ENCODE results near the gene SEMA5A.

Gene SEMA5A

DNA sequence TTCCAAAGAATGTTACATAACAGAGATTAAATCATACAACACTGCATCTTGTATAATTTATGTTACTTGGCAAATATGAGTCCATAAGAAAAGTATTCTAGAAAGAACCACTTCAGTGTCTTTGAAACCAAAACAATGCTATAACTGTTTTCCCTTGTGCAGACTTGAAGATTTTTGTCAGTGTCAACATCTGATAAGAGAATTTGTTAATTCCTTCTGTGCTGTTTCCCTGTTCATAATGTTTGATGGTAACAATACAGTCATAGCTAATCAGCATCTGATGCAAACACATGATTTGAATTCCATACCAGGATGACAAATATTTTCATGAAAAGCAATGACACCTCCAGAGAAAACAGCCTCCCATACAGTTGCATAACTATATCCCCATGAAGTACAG is 306.8 kb downstream of the SEMA5A start:
- no peak overlapping the region for H3K4me3 ChIP-seq (replicated peaks; ENCODE audit: insufficient read depth, low read length)
- TF ChIP-seq GABPA (IDR thresholded peaks at IDR 0.05; ENCODE audit: low read depth) (no peak), SPI1 (IDR thresholded peaks at IDR 0.05; ENCODE audit: borderline replicate concordance, low read depth) (no peak), REST (IDR thresholded peaks at IDR 0.05; ENCODE audit: insufficient replicate concordance, low read depth) (no peak), POLR2AphosphoS5 (IDR thresholded peaks at IDR 0.05; ENCODE audit: low read depth) (no peak)
- TF ChIP-seq, protein P1, sequence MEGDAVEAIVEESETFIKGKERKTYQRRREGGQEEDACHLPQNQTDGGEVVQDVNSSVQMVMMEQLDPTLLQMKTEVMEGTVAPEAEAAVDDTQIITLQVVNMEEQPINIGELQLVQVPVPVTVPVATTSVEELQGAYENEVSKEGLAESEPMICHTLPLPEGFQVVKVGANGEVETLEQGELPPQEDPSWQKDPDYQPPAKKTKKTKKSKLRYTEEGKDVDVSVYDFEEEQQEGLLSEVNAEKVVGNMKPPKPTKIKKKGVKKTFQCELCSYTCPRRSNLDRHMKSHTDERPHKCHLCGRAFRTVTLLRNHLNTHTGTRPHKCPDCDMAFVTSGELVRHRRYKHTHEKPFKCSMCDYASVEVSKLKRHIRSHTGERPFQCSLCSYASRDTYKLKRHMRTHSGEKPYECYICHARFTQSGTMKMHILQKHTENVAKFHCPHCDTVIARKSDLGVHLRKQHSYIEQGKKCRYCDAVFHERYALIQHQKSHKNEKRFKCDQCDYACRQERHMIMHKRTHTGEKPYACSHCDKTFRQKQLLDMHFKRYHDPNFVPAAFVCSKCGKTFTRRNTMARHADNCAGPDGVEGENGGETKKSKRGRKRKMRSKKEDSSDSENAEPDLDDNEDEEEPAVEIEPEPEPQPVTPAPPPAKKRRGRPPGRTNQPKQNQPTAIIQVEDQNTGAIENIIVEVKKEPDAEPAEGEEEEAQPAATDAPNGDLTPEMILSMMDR (IDR thresholded peaks at IDR 0.05; ENCODE audit: insufficient read depth, low read length): no peak
- no peak for DNase-seq (ENCODE audit: low read depth in 1 of 2, low spot score in 1 of 2)
- no peak overlapping the region for H3K27ac ChIP-seq (replicated peaks)
- H3K27me3 ChIP-seq (ENCODE audit: insufficient read depth, poor library complexity, severe bottlenecking): no peaks in the 10 kb centered on the region

DNA sequence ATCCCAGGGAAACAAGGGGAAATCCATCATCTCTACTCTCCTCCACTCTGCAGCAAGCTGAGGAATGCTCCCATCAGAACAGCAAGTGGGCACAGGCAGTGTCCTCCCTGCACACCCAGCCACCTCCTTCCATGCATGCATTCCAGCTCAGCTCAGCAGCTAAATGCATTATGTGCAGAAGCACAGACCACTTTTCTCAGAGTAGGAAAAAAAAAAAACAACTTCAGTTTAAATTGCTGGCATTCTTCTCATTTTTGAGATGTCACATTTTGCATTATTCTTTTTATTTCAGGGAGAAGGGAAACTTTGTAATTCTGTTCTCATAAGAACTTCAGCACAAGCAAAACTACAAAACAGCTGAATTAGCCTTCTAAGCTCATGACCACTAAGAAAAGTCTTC is 312.2 kb downstream of the SEMA5A start:
- no peaks in the 10 kb centered on the region for H3K27me3 ChIP-seq (ENCODE audit: insufficient read depth, poor library complexity, severe bottlenecking)
- DNase-seq (ENCODE audit: low read depth in 1 of 2, low spot score in 1 of 2): no peak
- TF ChIP-seq SPI1 (IDR thresholded peaks at IDR 0.05; ENCODE audit: borderline replicate concordance, low read depth) (no peak), REST (IDR thresholded peaks at IDR 0.05; ENCODE audit: insufficient replicate concordance, low read depth) (no peak), POLR2AphosphoS5 (IDR thresholded peaks at IDR 0.05; ENCODE audit: low read depth) (no peak), GABPA (IDR thresholded peaks at IDR 0.05; ENCODE audit: low read depth) (no peak)
- TF ChIP-seq, protein P1 (IDR thresholded peaks at IDR 0.05; ENCODE audit: insufficient read depth, low read length): no peak
- H3K4me3 ChIP-seq (replicated peaks; ENCODE audit: insufficient read depth, low read length): no peak overlapping the region
- H3K27ac ChIP-seq (replicated peaks): no peak overlapping the region

DNA sequence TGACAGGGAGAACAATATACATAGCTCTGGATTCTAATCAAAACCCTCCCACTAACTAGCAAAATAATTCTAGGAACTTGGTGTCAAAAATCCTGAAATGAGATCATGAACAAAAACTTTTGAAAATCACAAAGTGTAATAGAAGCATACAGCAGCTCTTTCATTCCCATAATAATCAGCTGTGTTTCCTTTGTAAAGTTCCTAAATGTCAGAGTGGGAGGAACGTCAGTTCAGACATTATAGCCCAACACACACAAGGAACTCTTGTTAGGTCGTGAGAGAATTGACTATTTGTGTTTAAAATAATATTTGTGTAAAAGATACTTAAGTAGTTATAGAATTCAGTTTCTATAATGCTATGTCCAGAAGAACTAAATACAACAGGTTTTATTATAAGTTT is 312.8 kb downstream of the SEMA5A start:
- no peak overlapping the region for H3K4me3 ChIP-seq (replicated peaks; ENCODE audit: insufficient read depth, low read length)
- H3K27ac ChIP-seq (replicated peaks): no peak overlapping the region
- H3K27me3 ChIP-seq (ENCODE audit: insufficient read depth, poor library complexity, severe bottlenecking): no peaks in the 10 kb centered on the region
- DNase-seq (ENCODE audit: low read depth in 1 of 2, low spot score in 1 of 2): no peak
- TF ChIP-seq, protein P1 (IDR thresholded peaks at IDR 0.05; ENCODE audit: insufficient read depth, low read length): no peak
- no peak for TF ChIP-seq GABPA (IDR thresholded peaks at IDR 0.05; ENCODE audit: low read depth)
- no peak for TF ChIP-seq REST (IDR thresholded peaks at IDR 0.05; ENCODE audit: insufficient replicate concordance, low read depth)
- TF ChIP-seq SPI1 (IDR thresholded peaks at IDR 0.05; ENCODE audit: borderline replicate concordance, low read depth): no peak
- TF ChIP-seq POLR2AphosphoS5 (IDR thresholded peaks at IDR 0.05; ENCODE audit: low read depth): no peak
